SK-N-MC (cell line): ENCODE measurements around the gene EFHD2.
"Not testable (repeated sequence)": the region's sequence is repeated elsewhere in the genome, so short reads cannot be mapped to it uniquely, and the experiment has no call there.

Source experiments
- EZH2 ChIP-seq: fragments of 200-600 bp; sonication (generic); IDR thresholded peaks from one replicate; pipeline ENCODE4 v1.6.1; 2017; ENCODE audit warnings: antibody characterized with exemption
- FOXP2 ChIP-seq: optimal IDR thresholded peaks from 2 replicates; pipeline ENCODE3; 2011; ENCODE audit warnings: mild to moderate bottlenecking, moderate library complexity; ENCODE audit not compliant: insufficient read depth; ENCODE audit errors: extremely low read length, control extremely low read depth
- POLR2AphosphoS5 ChIP-seq: IDR thresholded peaks from 2 replicates; pipeline ENCODE4 v1.6.1; 2012; ENCODE audit warnings: mild to moderate bottlenecking, low read depth, low read length, borderline replicate concordance

GRCh38 chr1:15463926-15464322 lies 54.2 kb downstream of the EFHD2 start:
- TF ChIP-seq EZH2, POLR2AphosphoS5, FOXP2: not testable (repeated sequence)
